H9 (cell line): ENCODE data around the gene KIAA1671. TPM values are rescaled to one million over a fixed set of nuclear protein-coding genes. Genes with fewer than 3 reads are reported as not detected.
A peak's percentile ranks its signal among the peaks of the same experiment; 100 is the strongest.

Experiments
- DNase-seq: peaks from one replicate; pipeline ENCODE4 v3.0.0-alpha.2; 2017
- H2AFZ ChIP-seq: one replicate; pipeline ENCODE4 v1.6.1; 2013; ENCODE audit warnings: mild to moderate bottlenecking, low read length, control low read depth, moderate library complexity
- H2AK5ac ChIP-seq: 2 replicates; pipeline ENCODE4 v1.6.1; 2013; ENCODE audit warnings: low read length, control low read depth, mixed read lengths; ENCODE audit not compliant: insufficient read length
- H2BK120ac ChIP-seq: one replicate; pipeline ENCODE4 v1.6.1; 2013; ENCODE audit warnings: low read depth, mild to moderate bottlenecking, low read length, control low read depth, inconsistent platforms; ENCODE audit not compliant: poor library complexity, severe bottlenecking
- H2BK12ac ChIP-seq: 2 replicates; pipeline ENCODE4 v1.6.1; 2013; ENCODE audit warnings: low read length, control low read depth, mixed read lengths, low read depth; ENCODE audit not compliant: insufficient read length
- H2BK15ac ChIP-seq: 2 replicates; pipeline ENCODE4 v1.6.1; 2013; ENCODE audit warnings: low read depth, low read length, control low read depth
- H2BK20ac ChIP-seq: one replicate; pipeline ENCODE4 v1.6.1; 2013; ENCODE audit warnings: low read depth, mild to moderate bottlenecking, low read length, control low read depth, inconsistent platforms; ENCODE audit not compliant: poor library complexity, severe bottlenecking
- H2BK5ac ChIP-seq: 2 replicates; pipeline ENCODE4 v1.6.1; 2013; ENCODE audit warnings: low read length, control low read depth, mixed read lengths; ENCODE audit not compliant: insufficient read length
- H3K14ac ChIP-seq: 2 replicates; pipeline ENCODE4 v1.6.1; 2013; ENCODE audit warnings: low read length, control low read depth; ENCODE audit not compliant: insufficient read depth
- H3K18ac ChIP-seq: 2 replicates; pipeline ENCODE4 v1.6.1; 2013; ENCODE audit warnings: low read depth, mild to moderate bottlenecking, mixed read lengths, low read length, control low read depth; ENCODE audit not compliant: insufficient read length
- H3K23ac ChIP-seq: 2 replicates; pipeline ENCODE4 v1.6.1; 2013; ENCODE audit warnings: low read length, control low read depth, mixed read lengths, low read depth; ENCODE audit not compliant: insufficient read length
- H3K23me2 ChIP-seq: 2 replicates; pipeline ENCODE4 v1.6.1; 2013; ENCODE audit warnings: low read depth, mild to moderate bottlenecking, mixed read lengths, low read length, control low read depth; ENCODE audit not compliant: insufficient read length, poor library complexity, severe bottlenecking
- H3K27ac ChIP-seq: 2 replicates; pipeline ENCODE4 v1.5.1; 2013; ENCODE audit warnings: low read length, control low read depth, mixed read lengths, low read depth; ENCODE audit not compliant: insufficient read length
- H3K27me3 ChIP-seq: 2 replicates; pipeline ENCODE4 v1.6.1; 2013; ENCODE audit warnings: low read length, control low read depth, inconsistent platforms; ENCODE audit not compliant: insufficient read depth
- H3K4ac ChIP-seq: 2 replicates; pipeline ENCODE4 v1.6.1; 2013; ENCODE audit warnings: low read depth, mild to moderate bottlenecking, control low read depth, inconsistent platforms, low read length, moderate library complexity
- H3K4me1 ChIP-seq: 2 replicates; pipeline ENCODE4 v1.6.1; 2013; ENCODE audit warnings: low read length, control low read depth, inconsistent platforms; ENCODE audit not compliant: insufficient read depth
- H3K4me2 ChIP-seq: 2 replicates; pipeline ENCODE4 v1.6.1; 2013; ENCODE audit warnings: low read length, control low read depth, mixed read lengths; ENCODE audit not compliant: insufficient read length, insufficient read depth
- H3K56ac ChIP-seq: 2 replicates; pipeline ENCODE4 v1.6.1; 2013; ENCODE audit warnings: low read depth, mild to moderate bottlenecking, mixed read lengths, low read length, control low read depth; ENCODE audit not compliant: insufficient read length
- H3K79me1 ChIP-seq: 2 replicates; pipeline ENCODE4 v1.6.1; 2013; ENCODE audit warnings: low read depth, mild to moderate bottlenecking, moderate library complexity, low read length, control low read depth, inconsistent platforms; ENCODE audit not compliant: insufficient read depth, poor library complexity, severe bottlenecking
- H3K79me2 ChIP-seq: 2 replicates; pipeline ENCODE4 v1.6.1; 2013; ENCODE audit warnings: low read length, control low read depth, inconsistent platforms; ENCODE audit not compliant: insufficient read depth
- H3K9ac ChIP-seq: 2 replicates; pipeline ENCODE4 v1.6.1; 2013; ENCODE audit warnings: low read length, control low read depth, mixed read lengths; ENCODE audit not compliant: insufficient read length; ENCODE audit errors: extremely low read depth
- H3K9me3 ChIP-seq: one replicate; pipeline ENCODE4 v1.6.1; 2013; ENCODE audit warnings: low read depth, low read length, inconsistent platforms; ENCODE audit not compliant: control insufficient read depth
- H3T11ph ChIP-seq: one replicate; pipeline ENCODE4 v1.6.1; 2013; ENCODE audit warnings: mild to moderate bottlenecking, low read length, control low read depth, inconsistent platforms
- H4K20me1 ChIP-seq: one replicate; pipeline ENCODE4 v1.6.1; 2013; ENCODE audit not compliant: control insufficient read depth, insufficient read length, insufficient read depth
- H4K5ac ChIP-seq: 2 replicates; pipeline ENCODE4 v1.6.1; 2013; ENCODE audit warnings: low read depth, mild to moderate bottlenecking, mixed read lengths, low read length, control low read depth; ENCODE audit not compliant: insufficient read length
- H4K8ac ChIP-seq: replicated peaks from 2 replicates; pipeline ENCODE4 v1.6.1; 2013; ENCODE audit warnings: low read length, control low read depth, mixed read lengths, low read depth; ENCODE audit not compliant: insufficient read length
- H4K91ac ChIP-seq: 2 replicates; pipeline ENCODE4 v1.6.1; 2013; ENCODE audit warnings: low read depth, mild to moderate bottlenecking, moderate library complexity, mixed read lengths, low read length, control low read depth; ENCODE audit not compliant: insufficient read length
- H3K27ac Mint-ChIP-seq, 3 experiments: 2 replicates in 2 of 3; 3 replicates in 1 of 3; pipeline ENCODE4 v1.8.0; 2020 to 2021; ENCODE audit warnings: mixed read lengths in 3 of 3, mild to moderate bottlenecking in 1 of 3, moderate library complexity in 1 of 3
- H3K27me3 Mint-ChIP-seq: 2 replicates; pipeline ENCODE4 v1.8.0; 2021; ENCODE audit warnings: low read depth, mild to moderate bottlenecking, moderate library complexity, mixed read lengths
- H3K36me3 Mint-ChIP-seq, 3 experiments: 2 replicates in 2 of 3; 3 replicates in 1 of 3; pipeline ENCODE4 v1.8.0; 2020 to 2021; ENCODE audit warnings: low read depth in 3 of 3, mixed read lengths in 3 of 3; ENCODE audit not compliant: insufficient read depth in 1 of 3
- H3K4me1 Mint-ChIP-seq, 2 experiments: 2 replicates each; pipeline ENCODE4 v1.8.0; 2020; ENCODE audit warnings: mixed read lengths in 2 of 2
- H3K4me3 Mint-ChIP-seq, 2 experiments: 2 replicates in 1 of 2; 3 replicates in 1 of 2; pipeline ENCODE4 v1.8.0; 2020 to 2021; ENCODE audit warnings: mild to moderate bottlenecking in 2 of 2, mixed read lengths in 2 of 2, moderate library complexity in 1 of 2
- H3K9me3 Mint-ChIP-seq, 2 experiments: 2 replicates in 1 of 2; 3 replicates in 1 of 2; pipeline ENCODE4 v1.8.0; 2020; ENCODE audit warnings: mild to moderate bottlenecking in 2 of 2, mixed read lengths in 2 of 2, moderate library complexity in 1 of 2
- WGBS: extraction: QIAGEN DNeasy Blood & Tissue Kit; methylation state at CpG from one replicate; pipeline ENCODE4 v1.1.7; 2013; ENCODE audit warnings: missing lambda C conversion rate, low lambda C conversion rate, mixed read lengths; ENCODE audit not compliant: insufficient read length; ENCODE audit errors: extremely low coverage; 5-methylcytosine and 5-hydroxymethylcytosine counted together
- total RNA-seq: library from RNA; stranded (reverse); gene quantifications from 2 replicates; pipeline ENCODE4 v1.2.1, GENCODE V29; 2021
- TF ChIP-seq, protein P1 (sequence below): fragments of 200-600 bp; sonication (generic); conservative IDR thresholded peaks from 3 replicates; pipeline ENCODE4 v1.8.0; 2021; ENCODE audit warnings: antibody characterized with exemption, mild to moderate bottlenecking

Gene KIAA1671
- total RNA-seq, 1 experiment from 2014 or later, result 22.6 TPM

- no peak overlapping the region for H3K9ac ChIP-seq
Measured at GRCh38 chr22:24997023-24997422, 44.5 kb downstream of the KIAA1671 start.

More at GRCh38 chr22:24997023-24997422, 44.5 kb downstream of the KIAA1671 start:
- no peak overlapping the region for H4K91ac ChIP-seq
- H3K9me3 Mint-ChIP-seq, result no peaks in the 10 kb centered on the region
- no peaks in the 10 kb centered on the region for H3K79me2 ChIP-seq
- H3K27me3 Mint-ChIP-seq, result no peaks in the 10 kb centered on the region
- no peak overlapping the region for H3T11ph ChIP-seq
- H3K4me3 Mint-ChIP-seq, result peak overlapping the region; percentile 9 to 68
- no peak overlapping the region for H3K18ac ChIP-seq
- H2BK120ac ChIP-seq, result no peak overlapping the region
- no peak overlapping the region for H3K4ac ChIP-seq
- no peak overlapping the region for H2BK20ac ChIP-seq
- TF ChIP-seq, protein P1, sequence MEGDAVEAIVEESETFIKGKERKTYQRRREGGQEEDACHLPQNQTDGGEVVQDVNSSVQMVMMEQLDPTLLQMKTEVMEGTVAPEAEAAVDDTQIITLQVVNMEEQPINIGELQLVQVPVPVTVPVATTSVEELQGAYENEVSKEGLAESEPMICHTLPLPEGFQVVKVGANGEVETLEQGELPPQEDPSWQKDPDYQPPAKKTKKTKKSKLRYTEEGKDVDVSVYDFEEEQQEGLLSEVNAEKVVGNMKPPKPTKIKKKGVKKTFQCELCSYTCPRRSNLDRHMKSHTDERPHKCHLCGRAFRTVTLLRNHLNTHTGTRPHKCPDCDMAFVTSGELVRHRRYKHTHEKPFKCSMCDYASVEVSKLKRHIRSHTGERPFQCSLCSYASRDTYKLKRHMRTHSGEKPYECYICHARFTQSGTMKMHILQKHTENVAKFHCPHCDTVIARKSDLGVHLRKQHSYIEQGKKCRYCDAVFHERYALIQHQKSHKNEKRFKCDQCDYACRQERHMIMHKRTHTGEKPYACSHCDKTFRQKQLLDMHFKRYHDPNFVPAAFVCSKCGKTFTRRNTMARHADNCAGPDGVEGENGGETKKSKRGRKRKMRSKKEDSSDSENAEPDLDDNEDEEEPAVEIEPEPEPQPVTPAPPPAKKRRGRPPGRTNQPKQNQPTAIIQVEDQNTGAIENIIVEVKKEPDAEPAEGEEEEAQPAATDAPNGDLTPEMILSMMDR, result no peak
- H3K4me1 Mint-ChIP-seq, result peaks cover 42 to 54% of the 10 kb centered on the region in 2 experiments
- no peak overlapping the region for H3K23ac ChIP-seq
- no peak for DNase-seq
- no peak overlapping the region for H2BK15ac ChIP-seq
- H4K5ac ChIP-seq, result no peak overlapping the region
- H2BK12ac ChIP-seq, result no peak overlapping the region
- H2AFZ ChIP-seq, result no peak overlapping the region
- H2AK5ac ChIP-seq, result no peak overlapping the region
- no peak overlapping the region for H3K14ac ChIP-seq
- no peaks in the 10 kb centered on the region for H3K27me3 ChIP-seq
- H3K4me1 ChIP-seq, result peaks cover 11% of the 10 kb centered on the region; the same call in 1 of the 2 replicates
- H3K4me2 ChIP-seq, result peak overlapping the region; percentile 39
- no peak overlapping the region for H3K56ac ChIP-seq
- H3K79me1 ChIP-seq, result no peaks in the 10 kb centered on the region
- H3K23me2 ChIP-seq, result no peaks in the 10 kb centered on the region
- H3K36me3 Mint-ChIP-seq, result no peaks in the 10 kb centered on the region
- H3K27ac Mint-ChIP-seq, result peak overlapping the region; percentile 72 to 82 (median 82); a peak in 6 of 7 replicates
- H3K27ac ChIP-seq, result no peak overlapping the region
- H4K20me1 ChIP-seq, result no peaks in the 10 kb centered on the region
- no peaks in the 10 kb centered on the region for H3K9me3 ChIP-seq
- WGBS, result no CpG with 5 or more reads among the region's 6 CpGs
- H4K8ac ChIP-seq, result no peak overlapping the region
- no peak overlapping the region for H2BK5ac ChIP-seq
